GM13976 (cell line): ENCODE data around the gene TUB.

Source experiments
- DNase-seq: peaks from one replicate; pipeline ENCODE4 v3.0.0; 2012; ENCODE audit warnings: low spot score
- CTCF ChIP-seq: IDR thresholded peaks from 2 replicates; pipeline ENCODE4 v1.5.1; 2012; ENCODE audit warnings: borderline replicate concordance, mild to moderate bottlenecking; ENCODE audit not compliant: insufficient read depth; ENCODE audit errors: extremely low read depth, missing control alignments, control extremely low read depth
- in situ Hi-C: fragments of 300-500 bp; cut with MboI; formaldehyde crosslinking; loops from one replicate; pipeline ENCODE4 v1.12.0; 2022; ENCODE audit warnings: low sequenced_read_pairs, mixed read lengths, inconsistent platforms; ENCODE audit not compliant: unreplicated experiment

TUB gene

GRCh38 chr11:8097926-8098325, 16.9 kb downstream of the TUB start:
- in situ Hi-C loops: loop anchor here (10.0 kb wide), 1 partner anchor 93 kb away; no protein-coding TSS in a partner anchor
- TF ChIP-seq CTCF: no peak
- no peak for DNase-seq

- in situ Hi-C loops: loop anchor here (10.0 kb wide), 1 partner anchor 94 kb away; no protein-coding TSS in a partner anchor
- DNase-seq: no peak
- TF ChIP-seq CTCF: no peak
Measured at GRCh38 chr11:8098361-8098760, 17.4 kb downstream of the TUB start.

GRCh38 chr11:8098879-8099278, 17.9 kb downstream of the TUB start:
- in situ Hi-C loops: loop anchor here (10.0 kb wide), 1 partner anchor 94 kb away; no protein-coding TSS in a partner anchor
- no peak for DNase-seq
- TF ChIP-seq CTCF: no peak

GRCh38 chr11:8099291-8099899, 18.4 kb downstream of the TUB start:
- TF ChIP-seq CTCF: peak; percentile 83
- in situ Hi-C loops: loop anchor here (10.0 kb wide), 1 partner anchor 95 kb away; no protein-coding TSS in a partner anchor
- DNase-seq: peak; percentile 72

GRCh38 chr11:8100158-8100557, 19.1 kb downstream of the TUB start:
- in situ Hi-C loops: no loop called here
- DNase-seq: no peak
- no peak for TF ChIP-seq CTCF

- in situ Hi-C loops: no loop called here
- no peak for DNase-seq
- TF ChIP-seq CTCF: no peak
Measured at GRCh38 chr11:8100605-8101004, 19.6 kb downstream of the TUB start.
